NCI-H128 (cell line): ENCODE results near the gene RTP2.
A peak's percentile ranks its signal among the peaks of the same experiment; 100 is the strongest.

Source experiments
- DNase-seq: peaks from one replicate; lab custom pipeline; 2025; ENCODE audit not compliant: unreplicated experiment; lab: John Stamatoyannopoulos, UW

Gene RTP2, protein sequence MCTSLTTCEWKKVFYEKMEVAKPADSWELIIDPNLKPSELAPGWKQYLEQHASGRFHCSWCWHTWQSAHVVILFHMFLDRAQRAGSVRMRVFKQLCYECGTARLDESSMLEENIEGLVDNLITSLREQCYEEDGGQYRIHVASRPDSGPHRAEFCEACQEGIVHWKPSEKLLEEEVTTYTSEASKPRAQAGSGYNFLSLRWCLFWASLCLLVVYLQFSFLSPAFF

DNA sequence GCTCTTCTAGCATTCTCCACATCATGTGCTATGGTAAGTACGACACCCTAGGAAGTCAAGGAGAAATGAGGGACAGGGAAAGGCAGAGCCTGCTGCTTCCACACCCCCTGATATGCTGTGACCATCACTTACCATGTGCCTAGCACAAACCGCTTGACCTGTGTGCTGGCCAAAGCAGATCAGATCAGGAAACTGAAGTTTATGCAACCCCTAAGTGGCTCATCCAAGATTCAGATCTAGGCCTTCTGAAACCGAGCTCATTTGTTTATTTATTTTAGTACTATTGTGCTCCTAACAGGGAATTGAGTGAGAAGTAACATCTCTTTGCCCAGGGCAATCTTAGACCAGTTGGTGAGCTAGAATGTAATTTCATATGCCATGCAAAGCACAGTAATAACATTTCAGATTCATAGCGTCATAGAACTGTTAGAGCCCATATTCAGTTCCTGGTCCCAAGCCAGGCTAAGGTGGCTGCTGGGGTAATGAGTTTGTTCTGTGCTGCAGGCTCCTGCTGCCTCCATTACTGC is at the start of gene RTP2:
RTP2 (minus strand) TSS at position 51 of the 527 bp plus-strand sequence. CDS start 429 bp downstream, outside the sequence.
- no peak for DNase-seq

DNA sequence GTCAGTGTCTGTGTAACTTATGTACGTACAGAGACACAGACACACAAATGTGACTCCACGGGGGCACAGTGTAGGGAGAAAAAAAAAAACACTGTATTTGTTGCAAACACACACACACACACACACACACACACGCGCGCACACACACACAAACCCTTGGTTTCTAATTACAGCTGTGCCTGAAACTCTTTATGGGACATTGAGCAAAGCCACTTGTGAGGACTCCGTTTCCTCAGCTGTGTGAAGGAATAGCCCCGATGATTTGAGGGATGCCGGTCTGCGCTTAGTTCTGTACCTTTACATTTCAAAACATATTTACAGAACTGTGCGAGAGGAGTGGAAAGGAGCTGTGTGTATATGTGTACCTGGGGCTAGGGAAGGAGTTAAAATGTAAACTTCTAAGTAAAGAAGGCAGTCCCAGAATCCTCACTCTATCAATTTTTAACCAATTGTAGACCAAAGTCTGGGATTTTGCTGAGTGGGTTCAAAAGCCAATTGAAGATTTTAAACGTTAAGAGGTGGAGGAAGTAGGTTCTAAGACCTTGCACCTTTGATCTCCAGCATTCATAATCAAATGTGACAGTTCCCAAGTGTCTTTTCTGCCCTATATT is 48.3 kb upstream of the RTP2 start:
- no peak for DNase-seq

DNA sequence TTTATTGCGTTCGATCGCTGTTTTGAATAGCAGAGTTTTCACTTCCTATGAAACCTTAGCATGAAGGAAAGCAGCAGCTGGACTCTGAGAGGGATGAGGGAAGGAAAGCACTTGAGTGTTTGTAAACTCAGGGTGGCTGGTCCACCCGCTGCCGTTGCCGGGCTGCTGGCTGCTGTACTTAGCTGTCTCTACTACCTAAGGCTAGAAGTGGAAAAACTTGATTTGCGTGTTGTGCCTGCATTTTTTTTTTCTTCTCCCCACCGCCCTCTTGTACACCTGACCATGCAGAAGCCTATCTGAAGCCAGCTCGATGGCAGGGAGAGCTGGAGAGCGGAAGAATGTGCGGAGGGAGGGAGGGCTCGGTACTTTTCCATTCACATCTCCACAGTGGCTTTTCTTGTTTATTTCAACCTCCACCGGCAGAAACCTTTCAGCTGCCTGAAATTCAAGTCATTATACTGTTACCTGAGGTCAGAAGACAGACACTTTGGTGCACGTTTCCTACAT is 47.7 kb upstream of the RTP2 start:
- DNase-seq = peak; percentile 53

DNA sequence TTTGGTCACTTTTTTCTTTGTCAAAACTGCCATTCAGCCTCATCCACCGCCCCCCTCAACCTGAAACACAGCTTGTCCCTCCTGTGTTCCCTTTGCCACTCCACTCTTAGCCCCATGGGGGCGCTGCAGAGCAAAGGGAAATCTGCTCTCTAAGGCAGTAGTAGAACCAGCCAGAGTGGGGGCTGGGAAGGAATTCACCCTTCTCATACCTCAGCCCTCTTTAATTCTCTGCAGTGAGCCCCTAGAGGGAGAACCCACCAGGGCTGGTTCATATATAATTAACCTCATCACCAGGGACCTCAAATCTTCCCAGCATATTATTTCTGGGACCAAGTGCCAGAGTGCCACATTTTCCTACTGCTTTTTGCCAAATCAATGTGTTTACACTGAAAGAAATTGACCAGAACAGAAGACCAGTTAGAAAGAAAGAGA is 45.7 kb upstream of the RTP2 start:
- DNase-seq = peak; percentile 95

DNA sequence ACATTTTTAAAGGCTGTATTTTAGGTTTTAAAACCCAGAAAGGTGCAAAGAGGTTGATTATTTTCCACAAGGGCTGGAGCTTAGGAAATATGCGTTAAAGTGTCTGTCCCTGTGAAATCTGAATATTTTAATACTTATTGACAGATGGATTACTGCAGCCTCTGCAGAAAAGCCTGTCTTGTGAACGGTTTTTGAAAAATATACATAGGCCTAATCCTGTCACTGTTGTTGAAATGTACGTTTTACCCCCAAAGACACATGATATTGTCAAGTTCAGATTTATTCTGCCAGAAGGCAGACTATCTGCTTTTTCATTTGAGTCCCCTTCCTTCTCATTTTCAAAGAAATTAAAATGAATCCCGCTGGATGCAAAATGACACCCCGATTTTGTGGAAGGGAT is 45.1 kb upstream of the RTP2 start:
- DNase-seq = no peak

DNA sequence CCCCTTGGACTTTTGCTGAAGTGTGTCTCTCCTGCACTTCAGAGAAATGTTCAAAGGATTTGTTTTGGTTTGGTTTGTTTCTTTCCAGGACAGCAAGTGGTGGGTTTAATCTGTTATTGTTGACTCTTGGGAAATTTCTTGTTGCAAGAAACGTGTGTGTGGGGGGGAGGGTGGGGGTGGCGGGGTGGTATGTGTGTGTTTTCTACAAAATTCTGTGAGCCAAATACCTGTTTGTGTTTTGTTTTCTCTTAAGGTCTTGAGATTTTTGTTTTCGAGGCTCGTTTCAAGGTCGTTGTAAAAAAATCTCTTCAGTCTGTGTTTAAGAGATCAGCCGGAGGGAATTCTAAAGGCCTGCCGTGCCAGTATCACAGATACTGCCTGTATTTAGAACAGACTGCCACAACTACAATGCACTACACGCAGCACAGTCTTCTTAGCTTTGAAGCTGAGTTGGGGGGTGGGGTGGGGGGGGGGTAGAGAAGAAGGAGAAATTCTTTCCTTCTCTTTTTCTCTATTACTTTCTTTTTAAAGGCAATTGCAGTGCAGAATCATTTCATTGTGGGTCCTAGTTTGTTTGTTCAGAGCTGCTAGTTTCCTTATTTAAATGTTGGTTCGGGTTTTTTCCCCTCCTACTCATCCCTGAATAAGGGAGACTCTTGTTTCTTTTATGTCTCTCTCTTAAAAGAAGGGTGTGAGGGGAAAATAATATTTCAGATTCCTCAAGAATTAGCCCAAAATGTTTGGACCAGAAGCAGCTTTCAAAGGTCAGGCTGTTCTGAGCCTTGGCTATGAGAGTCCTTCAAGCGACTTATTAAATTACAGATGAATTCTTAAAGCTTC is 44.3 kb upstream of the RTP2 start:
- no peak for DNase-seq

DNA sequence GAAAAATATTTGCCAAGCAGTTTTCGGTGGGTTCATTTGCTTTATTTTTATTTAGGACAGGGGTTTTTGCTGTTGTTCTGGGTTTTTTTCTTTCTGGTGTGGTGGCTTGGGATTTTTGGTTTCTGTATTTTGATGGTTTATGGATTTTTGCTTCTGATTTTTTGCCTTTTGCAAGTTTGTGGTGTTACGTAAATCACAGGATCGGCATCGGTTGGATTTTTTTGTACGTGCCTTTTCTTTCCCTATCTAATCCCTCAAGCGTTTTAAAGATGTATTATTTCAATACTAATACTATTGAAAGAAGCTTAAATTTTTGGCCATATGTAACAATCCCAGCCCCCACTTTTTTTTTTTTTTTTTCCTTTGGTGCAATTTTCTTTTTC is 43.7 kb upstream of the RTP2 start:
- no peak for DNase-seq

DNA sequence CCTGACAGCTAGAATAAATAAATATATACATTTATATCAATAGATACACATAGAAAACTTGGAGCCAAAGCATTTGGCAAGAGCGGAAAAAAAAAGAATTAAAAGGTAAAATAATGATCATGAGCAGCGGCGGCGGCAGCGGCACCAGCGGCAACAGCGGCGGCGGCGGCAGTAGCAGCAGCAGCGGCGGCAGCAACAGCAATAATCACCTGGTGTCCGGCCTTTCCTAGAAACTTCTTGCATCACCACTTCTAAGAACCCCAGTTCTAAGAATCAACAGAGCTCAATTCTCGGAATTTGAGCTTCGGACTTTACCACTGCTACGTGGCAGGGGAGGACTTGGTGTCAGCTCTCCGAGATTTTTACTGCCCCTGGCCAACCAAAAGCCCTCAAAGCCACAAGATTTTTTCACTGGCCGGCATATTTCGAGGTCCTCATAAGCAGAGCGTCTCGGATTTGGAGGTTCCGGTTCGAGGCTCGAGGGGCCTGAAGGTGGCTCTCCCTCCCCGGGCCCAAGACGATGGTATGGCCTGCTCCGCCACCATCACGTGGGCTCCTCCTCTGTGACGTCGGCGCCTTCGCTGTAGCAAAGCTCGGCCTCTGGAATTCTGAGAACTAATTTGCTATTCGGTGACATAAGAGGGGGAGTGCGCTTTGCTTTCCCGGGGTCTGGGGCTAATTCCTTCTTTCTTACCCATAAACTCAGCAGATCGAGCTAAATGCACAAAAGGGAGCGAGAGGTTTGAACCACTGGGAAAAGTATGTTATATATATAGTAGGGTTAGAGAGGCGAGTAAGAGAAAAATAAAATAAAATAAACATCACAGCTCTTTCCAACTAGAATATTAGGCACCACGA is 43.1 kb upstream of the RTP2 start, which contains the start of gene BCL6:
BCL6 (minus strand) TSS at position 268 of the 858 bp plus-strand sequence. CDS start 11,775 bp downstream, outside the sequence.
- peak; percentile 92 for DNase-seq

DNA sequence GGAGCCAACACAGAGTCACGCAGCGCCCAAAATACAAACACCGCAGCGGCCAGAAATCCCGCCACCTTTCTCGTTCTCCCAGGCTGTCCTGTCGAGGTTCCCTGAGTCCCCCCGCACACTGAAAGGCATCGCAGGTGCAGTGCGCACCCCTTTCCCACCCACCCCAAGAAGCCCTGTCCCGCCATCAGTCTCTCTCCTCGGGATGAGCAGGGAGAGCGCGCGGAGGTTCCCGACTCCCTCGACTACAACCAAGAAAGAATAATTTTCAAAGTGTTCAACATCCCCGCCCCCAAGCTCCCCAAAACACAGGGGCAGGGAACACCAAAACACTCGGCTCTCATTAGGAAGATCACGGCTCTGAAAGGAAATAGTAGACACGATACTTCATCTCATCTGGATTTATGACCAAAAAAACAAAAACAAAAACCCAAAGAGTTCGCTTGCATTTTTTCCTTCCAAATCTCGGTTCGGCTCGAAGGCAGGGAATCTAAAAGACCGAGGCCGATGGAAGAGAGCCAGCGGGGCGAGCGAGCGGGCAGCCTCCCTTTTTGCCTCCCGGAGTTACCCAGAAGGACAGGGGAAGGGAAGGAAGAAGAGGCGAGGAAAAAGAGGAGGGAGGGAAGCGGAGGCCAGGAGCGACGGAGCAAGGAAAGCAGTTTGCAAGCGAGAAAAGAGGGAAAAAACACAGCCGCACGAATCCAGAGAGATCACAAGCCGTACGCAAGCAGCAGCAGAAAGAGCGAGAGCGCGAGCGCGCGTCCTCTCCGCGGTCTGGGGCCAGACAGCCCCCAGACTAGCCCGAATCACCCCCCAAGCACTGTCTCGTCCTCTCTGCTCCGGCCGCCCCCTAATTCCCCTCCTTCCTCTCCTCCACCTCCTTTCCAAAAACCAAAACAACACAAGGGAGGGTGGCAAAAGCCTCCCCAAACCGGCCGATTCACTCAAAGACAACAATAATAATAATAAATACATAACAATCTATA is 42.1 kb upstream of the RTP2 start:
- no peak for DNase-seq

DNA sequence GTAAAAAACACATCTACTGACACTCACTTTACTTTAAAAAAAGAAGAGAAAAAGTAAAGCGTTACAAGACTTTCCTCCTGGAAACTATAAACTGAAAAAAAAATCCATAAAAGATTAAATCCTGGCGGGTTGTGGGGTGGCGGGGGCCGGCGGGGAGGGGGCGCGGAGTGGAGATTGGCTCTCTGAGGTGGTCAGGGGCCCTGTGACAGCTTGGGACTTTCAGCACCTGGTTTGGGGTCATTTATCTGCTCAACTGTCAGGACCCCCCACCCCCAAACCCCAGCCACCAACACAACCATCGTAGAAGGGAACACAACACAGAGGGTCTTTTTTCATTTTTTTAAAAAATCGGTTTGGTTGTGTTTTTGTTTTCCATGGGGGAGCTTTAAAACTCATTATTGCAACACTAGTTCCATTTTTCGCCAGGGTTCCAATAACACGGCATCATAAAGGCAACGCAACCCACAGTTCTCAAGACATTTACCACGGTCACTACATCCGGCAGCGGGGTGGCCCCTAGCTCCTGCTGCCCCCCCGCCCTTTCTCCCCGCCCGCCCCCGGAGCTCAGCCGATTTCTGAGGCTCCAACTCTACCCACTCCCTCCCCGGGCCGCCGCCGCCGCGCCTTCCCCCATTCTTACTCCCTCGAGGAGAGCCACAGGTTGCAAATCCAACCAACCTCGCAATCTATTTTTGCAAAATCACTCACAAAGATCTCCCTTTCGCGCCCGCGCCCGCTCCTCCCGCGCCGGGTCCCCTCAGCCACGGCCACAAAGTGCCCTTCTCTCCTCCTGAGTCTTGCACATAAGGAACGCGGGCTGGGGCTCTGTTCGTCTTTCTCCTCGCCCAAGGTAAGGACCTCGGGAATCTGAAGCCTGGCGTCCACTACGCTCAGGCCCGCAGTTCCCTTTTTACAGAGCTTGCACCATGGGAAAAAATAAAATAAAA is 41.1 kb upstream of the RTP2 start:
- no peak for DNase-seq

DNA sequence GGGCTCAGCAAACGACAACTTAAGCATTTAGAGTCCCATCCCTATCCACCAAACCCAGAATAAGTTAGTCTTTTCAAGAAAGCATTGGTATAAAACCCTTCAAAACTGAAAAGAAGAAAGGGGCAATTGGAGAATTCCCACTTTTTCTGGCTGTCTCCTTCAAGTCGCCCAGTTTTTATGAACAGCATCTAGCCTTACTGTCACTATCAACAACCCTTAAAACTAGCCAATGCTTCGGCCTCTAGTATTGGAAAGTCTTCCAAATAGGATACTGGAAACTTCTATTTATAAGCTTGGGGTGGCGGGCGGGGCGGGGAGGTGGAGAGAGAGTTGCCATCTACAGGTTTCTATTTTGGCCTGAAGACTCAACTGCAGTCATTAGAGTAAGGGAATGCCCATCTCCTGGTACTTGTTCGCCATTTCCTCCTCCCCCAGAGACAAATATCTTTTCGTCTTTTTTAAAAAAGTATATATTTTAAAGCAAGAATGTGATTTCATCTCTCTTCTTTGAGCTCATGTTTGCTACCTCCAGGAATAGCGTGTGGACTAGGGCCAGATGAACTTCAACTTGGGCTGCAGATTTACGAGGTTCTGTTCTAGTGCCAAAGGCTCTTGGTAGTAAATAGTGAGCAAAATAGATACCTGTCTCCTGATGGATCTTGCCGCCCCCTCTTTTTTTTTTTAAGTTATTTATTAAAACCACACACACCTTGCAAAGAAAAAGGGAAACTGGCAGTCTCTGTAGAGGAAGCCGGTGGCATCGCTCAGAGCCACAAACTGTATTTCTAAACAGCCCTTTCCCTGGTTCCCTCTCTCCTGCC is 40.2 kb upstream of the RTP2 start:
- DNase-seq = no peak

DNA sequence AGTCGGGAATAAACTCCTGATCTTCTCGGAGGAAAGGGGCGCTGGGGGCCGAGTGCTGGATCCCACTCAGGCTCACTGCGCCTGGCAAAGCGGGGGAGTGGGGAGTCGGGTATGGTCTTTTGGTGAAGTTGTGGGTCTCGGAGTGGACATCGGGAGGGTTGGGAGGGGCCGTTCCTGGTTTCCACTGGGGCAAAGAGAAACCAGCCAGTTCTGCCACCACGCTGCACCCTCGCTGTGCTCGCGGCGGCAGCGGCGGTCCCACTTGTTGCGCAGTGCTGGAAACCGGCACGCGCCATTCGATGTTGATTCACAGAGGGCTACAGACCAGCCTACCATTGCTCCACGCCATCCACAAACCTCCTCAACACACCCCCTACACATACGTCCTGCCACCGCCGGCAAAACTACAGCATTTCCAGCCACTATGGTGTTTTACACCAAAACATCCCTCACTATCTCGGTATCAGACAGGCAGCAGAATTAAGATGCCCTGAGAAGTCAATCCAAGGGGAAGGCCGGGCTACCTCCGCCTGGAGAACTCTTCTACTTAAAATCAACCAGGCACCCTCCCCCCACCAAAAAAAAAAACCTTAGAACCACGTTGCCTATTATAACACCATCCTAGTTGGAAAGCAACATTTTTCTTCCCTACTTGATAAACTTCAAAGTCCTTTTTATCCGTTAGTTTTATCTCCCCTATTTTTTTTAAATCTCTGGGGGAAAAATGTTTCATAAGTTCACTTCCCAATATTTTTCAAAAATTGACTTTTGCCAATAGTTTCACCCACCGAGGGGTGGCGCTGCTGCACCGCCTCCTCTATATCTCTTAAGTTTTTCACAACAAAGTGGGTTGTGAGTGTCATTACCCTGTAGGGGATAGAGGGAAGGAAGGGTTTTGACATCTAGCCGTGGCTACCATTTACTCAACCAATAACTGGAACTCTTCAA is 39.3 kb upstream of the RTP2 start:
- DNase-seq = peak; percentile 20

DNA sequence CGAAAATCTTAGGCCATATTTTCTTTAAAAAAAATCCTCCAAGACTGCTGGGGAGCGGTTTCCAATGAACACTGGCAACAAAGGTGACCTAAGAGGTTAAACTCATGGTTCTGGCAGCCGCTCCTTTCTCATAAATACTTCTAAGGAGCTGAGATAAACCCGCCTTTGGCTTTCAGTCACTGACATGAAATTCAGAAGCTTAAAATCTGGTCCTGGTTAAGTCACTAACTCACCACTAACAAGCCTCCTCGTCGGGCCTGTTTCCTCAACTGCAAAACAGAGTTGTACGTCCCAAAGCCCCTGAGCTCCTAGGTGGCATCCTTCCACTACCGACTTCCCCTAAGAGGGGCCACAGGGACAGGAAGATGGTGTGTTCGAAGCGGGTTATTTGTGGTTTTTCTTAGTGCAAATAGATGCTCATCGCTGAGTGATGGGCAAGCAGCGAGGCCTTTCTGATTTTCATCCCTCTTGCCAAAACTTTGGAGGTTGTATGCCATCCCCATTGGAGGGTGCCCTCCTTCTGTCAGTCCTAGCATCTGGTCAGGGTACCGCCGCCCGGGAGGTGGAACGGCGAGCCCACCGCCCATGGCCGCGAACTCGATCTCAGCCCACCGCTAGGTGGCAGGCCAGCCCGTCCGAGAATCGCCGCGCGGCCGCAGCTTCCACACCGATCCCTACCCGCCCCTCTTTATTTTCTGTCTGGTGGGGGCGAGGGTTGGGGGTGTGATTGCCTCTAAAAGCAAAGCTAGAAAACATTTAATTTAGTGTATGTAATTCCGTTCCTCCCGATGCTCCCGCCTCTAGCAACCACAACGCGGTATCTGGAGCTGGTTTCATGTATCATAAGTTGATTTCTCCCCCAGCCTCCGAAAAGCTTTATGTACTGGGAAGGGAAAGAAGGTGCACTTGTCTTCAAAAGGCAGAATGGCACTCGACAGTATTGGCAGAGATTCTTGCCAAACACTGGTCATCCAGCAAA is 38.4 kb upstream of the RTP2 start:
- no peak for DNase-seq

DNA sequence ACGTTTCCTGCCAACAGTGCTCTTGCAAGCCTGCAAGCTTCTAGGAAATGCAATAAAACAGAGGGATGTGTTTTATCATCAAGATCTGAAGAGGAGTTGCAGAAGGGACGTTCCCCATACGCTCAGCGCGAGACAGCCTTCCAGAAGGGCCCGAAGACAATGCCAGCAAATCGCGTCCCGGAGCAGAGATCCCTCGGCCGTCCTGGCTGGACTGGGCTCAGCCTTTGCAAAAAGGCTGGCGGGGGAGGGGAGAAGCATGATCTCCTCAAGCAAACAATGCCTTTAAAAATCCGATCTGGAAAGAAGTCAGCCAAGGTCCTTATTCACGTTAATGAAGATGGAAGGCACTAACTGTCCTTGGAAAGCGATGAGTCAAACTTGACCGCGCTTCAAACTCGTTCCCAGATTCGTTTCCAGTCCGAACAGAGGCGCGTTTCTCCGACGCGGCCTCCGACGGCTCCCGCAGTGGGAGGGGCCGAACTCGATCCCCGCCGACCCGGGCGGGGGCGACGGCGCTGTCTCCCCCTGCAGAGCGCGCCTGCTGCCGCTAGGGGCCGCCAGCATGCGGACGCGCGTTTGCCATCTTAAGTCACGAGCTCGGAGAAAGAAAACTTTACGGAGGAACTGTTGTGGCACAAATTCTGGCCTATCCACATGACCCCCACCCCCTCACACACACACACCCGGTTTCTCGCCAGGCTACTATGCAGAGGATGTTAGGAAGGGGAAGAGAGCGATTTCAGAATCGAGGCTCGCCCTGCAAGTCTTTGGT is 37.4 kb upstream of the RTP2 start:
- DNase-seq = no peak
